HG02678 (cell line): ENCODE measurements around the gene FNTB.
"Not testable (repeated sequence)": the region's sequence is repeated elsewhere in the genome, so short reads cannot be mapped to it uniquely, and the experiment has no call there.

Experiments
- ATAC-seq: cut with Tn5 transposase; IDR thresholded peaks from one replicate; pipeline ENCODE4 v1.9.1; 2021; ENCODE audit warnings: mild to moderate bottlenecking, moderate library complexity; ENCODE audit not compliant: unreplicated experiment

Gene FNTB

GRCh38 chr14:65080960-65081747 is 94.5 kb downstream of the FNTB start:
- ATAC-seq: no peak

DNA sequence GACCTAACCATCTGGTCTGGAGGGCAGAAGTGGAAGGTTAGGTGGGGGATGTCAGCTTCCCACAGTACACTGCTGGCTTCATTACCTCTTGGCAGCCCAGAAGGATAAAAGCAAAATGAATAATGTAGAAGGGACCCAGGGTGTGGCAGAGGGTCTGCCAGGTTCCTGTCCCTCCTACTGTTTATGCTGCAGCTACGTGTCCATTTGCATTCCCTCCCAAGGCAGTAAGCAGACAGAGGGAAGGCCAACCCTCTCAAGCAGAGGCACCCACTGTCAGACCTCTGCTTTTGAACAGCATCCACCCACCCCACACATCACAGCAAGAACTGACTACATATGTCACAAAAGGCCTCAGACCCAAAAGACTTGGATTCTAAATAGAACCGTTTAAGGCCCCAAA is 96.2 kb downstream of the FNTB start:
- ATAC-seq: no peak

- no peak for ATAC-seq
Observed at GRCh38 chr14:65084554-65085505, 98.1 kb downstream of the FNTB start.

DNA sequence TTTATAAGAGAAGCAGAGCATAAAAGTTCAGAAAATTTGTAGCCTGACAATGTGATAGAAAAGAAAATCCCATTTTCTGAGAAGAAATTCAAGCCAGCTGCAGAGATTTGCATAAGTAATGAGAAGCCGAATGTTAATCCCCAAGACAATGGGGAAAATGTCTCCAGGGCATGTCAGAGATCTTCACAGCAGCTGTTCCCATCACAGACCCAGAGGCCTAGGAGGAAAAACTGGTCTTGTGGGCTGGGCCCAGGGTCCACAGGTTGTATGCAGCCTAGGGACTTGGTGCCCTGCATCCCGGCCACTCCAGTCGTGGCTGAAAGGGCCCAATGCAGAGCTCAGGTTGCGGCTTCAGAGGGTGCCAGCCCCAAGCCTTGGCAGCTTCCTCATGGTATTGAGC is 100.0 kb downstream of the FNTB start:
- ATAC-seq: not testable (repeated sequence)

- not testable (repeated sequence) for ATAC-seq
Observed at GRCh38 chr14:65087835-65088234, 101.1 kb downstream of the FNTB start.

- ATAC-seq: no peak
Observed at GRCh38 chr14:65092349-65092748, 105.7 kb downstream of the FNTB start.

DNA sequence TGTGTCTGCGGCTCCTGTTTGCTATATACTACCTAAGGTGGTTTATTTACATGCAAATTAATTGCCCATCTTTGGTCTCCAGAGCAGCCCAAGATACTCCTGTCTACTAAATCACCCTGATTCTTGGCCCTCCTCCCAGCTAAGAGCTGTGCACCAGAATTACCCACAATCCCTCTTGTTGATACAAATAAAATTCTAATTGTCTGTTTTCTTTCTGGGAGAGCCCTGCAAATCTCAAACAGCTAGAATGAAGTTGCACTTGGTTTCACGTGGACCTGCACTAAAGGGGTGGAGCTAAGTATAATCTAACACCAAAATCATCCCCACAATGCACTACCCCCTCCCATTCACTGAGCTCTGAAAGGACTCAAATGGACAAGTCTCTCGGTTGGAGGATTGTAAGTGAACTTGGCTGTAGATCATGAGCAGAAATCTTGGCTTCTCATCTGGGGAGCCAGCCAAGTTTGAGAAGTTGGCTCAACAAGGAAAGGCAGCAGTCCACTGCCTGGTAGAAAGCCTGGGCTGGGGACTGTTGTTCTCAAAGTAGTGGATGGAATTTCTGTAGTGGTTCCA is 109.0 kb downstream of the FNTB start:
- no peak for ATAC-seq

- ATAC-seq: no peak
Observed at GRCh38 chr14:65096323-65097089, 109.8 kb downstream of the FNTB start.

GRCh38 chr14:65098586-65098985 is 111.9 kb downstream of the FNTB start:
- no peak for ATAC-seq

GRCh38 chr14:65100922-65101541 is 114.3 kb downstream of the FNTB start:
- ATAC-seq: no peak

DNA sequence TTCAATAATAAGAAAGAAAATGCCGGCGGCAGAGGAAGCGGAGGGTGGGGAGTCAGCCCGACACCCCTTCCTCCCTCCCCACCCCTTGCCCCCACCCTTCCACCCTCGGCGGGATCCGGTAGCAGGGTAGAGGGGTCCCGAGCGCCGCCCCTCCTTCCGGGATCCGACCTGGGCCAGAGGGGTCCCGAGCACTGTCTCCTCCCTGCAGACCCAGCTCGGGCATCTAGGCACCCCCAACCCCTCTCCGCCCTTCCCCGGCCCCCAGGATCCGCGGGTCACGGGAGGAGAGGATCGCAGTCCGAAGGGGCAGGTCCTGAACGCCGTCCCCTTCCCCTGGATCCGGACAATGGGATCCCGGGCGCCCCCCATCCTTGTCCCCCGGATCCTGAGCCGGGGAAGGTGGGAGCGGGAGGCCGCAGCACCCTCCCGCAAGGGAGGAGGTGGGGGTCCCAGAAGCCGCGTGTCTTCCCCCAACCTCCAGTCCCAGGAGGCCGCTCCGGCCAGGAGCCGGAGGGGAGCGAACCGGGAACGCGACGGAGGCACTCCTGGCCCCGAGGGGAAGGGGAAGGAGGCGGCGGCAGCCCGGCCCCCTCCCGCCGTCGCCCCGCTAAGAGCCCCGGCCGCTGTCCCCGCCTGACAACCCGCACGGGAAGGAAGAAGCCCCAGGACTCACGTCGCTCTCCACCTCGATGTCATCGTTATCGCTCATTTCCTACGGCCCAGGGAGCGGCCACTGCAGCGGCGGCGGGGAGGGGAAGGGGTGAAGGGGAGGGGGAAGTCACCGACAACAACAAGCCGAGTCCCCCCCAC is 115.1 kb downstream of the FNTB start:
- peak; percentile 23 for ATAC-seq

DNA sequence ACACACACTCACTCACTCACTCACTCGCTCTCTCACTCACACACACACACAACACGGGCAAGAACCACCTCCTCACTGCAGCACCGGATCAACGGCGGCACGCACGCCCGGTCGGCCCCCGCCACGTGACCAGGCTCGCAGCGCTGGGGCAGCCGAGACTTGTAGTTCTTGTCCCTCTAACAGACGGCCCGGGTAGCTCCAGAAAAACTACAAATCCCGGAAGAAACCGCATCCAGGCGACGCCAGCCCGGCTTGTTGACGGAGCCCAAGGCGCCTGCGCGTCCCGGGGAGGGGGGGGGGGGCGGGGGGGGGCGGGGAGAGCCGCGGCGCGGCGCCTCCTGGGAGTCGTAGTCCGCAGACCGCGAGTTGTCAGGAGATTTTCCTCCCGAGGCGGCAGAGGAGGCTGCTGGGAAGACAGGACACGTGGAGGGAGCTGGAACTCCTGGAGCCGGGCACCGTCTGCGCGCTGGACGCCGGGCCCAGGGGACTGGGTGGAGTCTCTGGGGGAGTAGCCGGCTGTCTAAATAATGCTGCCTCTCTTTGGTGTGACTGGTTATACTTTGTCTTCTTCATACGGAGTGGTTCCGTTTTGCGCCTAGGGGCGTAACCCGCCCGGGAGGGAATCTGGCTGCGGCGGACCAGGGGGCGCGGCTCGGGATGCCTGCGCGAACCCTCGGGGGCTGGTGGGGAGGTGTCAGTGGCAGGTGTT is 115.9 kb downstream of the FNTB start, which contains the start of gene MAX:
Gene MAX (minus strand): TSS at position 77 of the 709 bp plus-strand sequence. CDS start 178 bp downstream, outside the sequence.
- peak; percentile 90 for ATAC-seq

DNA sequence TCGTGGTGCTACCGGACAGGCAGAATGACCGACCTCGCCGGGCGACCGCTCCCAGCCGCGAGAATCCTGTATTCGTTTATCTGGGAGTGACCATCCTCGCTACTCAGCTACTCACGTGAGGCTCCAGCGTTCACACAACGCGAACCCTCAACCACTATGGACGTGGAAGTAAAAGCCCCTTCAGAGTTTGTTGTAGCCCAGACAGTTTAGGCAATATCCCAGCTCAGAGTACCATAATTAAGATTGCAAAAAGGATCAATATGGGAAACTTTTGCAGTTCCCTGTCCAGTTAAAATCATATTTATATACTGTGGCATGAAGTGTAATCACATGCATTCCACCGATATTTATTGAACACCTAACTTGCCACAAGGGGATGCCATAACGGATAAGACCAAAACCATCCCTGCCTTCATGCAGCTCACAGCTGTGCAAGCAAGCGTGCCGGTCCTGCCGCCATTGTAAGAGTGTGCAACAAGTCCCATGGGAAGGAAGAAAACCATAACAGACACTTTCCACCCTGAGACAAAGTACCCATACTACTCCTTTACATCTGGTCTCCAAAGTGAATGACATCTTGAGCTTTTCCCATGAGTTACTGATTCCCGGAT is 116.6 kb downstream of the FNTB start:
- no peak for ATAC-seq

DNA sequence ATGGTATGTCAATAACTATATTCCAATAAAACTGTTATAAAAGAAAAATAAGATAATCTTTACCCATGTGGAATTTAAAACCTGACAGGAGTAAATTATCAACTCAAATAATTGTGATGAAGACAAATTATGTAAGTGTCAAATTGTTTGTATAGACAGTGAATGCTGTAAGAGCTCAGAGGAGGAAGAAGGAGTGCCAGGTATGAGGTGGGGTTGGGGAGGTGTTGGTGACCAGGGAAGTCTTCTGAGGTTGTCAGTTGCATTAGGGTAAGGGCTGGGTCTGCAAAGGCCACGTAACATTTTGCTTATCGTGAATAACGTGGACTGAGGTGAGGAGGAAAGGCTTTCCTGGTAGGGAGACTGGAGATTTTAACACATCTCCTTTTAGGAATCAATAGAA is 118.1 kb downstream of the FNTB start:
- no peak for ATAC-seq

GRCh38 chr14:65106316-65106715 is 119.6 kb downstream of the FNTB start:
- no peak for ATAC-seq

DNA sequence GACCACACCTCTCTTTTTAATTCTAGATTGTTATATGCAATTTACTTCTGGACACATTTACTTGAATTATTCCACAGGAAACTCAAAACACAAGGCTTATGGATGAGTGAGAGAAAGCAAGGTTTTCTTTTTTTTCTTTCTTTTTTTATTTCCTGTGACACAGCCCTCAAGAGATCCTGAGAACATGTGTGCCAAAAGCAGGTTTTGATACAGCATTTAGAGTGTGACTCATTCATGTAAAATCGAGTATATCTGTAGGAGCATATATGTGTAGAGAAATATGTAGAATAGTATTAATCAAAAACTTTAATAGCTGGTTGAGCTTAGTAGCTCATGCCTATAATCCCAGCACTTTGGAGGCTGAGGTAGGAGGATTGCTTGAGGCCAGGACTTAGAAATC is 120.0 kb downstream of the FNTB start:
- no peak for ATAC-seq

GRCh38 chr14:65107200-65107599 is 120.5 kb downstream of the FNTB start:
- no peak for ATAC-seq

DNA sequence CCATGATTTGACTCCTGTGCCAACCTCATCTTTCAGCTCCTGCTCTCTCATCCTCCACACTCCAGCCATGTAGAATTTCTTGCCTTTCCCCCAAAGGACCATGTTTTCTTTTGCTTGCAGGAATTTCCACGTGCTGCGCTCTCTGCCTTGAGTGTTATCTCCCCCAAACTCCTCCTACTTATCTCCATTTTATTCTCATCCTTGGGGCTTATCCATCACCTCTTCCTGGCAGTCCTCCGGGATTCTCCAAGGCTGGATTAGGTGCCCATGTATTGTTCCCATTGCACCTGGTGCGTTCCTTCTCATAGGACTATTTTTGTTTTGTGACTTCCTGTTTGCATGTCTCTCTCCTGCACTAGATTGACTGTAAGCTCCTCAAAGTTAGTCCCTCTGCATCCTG is 122.7 kb downstream of the FNTB start:
- no peak for ATAC-seq
